DMS153 treated with DMSO at 0.1 percent for 48 hours (cell line): ENCODE data around the gene PALM.

ENCODE experiments used
- DNase-seq: peaks from one replicate; lab custom pipeline; 2025; ENCODE audit not compliant: unreplicated experiment; lab: John Stamatoyannopoulos, UW

Gene PALM

DNA sequence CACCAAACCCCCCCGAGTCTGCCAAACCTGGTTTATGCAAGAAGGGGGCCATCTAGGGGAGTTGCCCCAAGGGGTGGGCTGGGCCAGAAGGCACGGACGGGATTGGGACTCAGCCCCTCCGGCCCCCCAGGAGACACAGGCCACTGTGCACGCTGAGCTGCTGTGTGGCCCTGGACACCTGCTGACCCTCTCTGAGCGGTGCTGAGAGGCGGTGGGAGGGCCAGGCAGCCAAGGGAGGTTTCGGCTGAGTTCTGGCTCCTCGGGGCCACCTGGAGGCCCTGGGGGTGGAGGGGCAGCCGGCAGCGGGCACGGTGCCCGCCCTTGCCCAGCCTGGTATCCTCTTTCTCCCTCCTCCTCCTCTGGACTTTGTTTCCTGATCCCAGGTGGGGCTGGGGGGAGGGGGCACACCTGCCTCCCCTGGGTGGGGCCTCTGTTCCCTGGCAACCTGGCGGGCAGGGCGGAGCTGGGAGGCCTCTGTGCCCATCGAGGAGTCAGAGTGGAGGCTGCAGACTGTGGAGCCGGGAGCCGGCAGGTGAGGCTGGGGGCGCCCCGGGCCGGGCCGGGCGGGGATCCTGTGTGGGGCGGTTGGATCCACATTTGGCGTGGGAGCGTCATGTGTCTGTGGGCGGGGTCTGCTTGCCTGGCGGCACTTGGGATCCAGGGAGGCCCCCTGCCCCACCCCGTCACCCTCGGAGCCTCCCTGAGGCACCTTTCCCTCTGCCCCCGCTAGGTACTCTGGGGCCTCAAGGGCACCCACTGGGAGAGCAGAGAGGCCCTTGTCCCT, 42.1 kb downstream of the PALM start, which contains the start of gene MISP:
TSS of gene MISP (plus strand) at position 473 of the 784 bp plus-strand sequence. CDS start 5,835 bp downstream, outside the sequence.
- DNase-seq, result peak; percentile 14

DNA sequence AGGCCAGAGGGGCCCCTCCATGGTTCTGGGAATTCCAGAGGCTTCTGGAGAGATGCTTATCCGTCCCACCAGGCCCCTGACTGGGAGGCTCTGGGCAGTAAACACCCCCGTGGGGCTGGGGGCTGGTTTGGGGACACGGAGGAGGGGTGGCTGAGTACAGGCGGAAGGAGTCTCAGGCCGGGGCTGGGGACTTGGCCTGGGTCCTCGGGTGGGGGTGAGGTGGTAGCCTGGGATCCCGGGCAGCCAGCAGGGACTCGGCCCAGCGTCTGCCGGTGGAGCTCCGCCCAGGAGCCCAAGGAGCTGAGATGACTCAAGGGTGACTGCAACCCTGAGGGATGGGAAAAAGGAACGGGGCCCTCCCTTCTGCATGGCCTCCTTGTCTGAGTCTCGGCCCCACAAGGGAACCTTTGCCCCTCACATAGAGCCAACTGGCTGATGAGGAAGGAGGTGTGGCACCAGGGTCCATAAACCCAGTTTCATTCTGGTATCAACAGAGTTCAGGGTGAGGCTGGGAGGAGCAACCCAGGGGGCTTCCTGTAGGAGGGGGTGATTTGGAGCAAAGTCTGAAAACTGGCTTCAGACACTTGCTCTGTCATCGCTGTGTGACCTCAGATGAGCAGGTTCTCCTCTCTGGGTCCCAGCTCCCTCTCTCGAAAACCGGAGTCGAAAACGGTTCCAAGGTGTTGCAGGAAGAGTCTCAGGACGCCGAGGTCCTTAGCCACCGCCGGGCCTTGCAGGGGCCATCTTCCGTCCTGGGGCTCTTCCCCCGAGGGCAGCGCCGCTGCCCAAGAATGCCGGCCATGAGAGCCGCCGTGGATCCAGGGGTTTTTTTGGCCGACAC, 43.0 kb downstream of the PALM start:
- DNase-seq, result no peak

GRCh38 chr19:752652-753517, 44.1 kb downstream of the PALM start:
- no peak for DNase-seq

GRCh38 chr19:754530-754929, 45.8 kb downstream of the PALM start:
- DNase-seq, result no peak

GRCh38 chr19:755063-755462, 46.3 kb downstream of the PALM start:
- no peak for DNase-seq

- DNase-seq, result no peak
These were observed 47.5 kb downstream of the PALM start for GRCh38 chr19:756236-756635.

DNA sequence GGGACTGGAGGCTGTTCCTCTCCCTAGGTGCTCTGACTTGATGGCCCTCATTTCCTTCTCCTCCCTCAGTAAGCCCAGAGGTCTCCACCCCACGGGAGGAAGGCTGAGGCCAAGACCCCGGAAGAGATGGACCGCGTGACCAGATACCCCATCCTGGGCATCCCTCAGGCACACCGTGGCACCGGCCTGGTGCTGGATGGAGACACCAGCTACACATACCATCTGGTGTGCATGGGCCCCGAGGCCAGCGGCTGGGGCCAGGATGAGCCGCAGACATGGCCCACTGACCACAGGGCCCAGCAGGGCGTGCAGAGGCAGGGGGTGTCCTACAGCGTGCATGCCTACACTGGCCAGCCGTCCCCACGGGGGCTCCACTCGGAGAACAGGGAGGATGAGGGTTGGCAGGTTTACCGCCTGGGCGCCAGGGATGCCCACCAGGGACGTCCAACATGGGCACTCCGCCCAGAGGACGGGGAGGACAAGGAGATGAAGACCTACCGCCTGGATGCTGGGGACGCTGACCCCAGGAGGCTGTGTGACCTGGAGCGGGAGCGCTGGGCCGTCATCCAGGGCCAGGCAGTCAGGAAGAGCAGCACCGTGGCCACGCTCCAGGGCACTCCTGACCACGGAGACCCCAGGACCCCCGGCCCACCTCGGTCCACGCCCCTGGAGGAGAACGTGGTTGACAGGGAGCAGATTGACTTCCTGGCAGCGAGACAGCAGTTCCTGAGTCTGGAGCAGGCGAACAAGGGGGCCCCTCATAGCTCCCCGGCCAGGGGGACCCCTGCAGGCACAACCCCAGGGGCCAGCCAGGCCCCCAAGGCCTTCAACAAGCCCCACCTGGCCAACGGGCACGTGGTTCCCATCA, 48.3 kb downstream of the PALM start:
- DNase-seq, result no peak

DNA sequence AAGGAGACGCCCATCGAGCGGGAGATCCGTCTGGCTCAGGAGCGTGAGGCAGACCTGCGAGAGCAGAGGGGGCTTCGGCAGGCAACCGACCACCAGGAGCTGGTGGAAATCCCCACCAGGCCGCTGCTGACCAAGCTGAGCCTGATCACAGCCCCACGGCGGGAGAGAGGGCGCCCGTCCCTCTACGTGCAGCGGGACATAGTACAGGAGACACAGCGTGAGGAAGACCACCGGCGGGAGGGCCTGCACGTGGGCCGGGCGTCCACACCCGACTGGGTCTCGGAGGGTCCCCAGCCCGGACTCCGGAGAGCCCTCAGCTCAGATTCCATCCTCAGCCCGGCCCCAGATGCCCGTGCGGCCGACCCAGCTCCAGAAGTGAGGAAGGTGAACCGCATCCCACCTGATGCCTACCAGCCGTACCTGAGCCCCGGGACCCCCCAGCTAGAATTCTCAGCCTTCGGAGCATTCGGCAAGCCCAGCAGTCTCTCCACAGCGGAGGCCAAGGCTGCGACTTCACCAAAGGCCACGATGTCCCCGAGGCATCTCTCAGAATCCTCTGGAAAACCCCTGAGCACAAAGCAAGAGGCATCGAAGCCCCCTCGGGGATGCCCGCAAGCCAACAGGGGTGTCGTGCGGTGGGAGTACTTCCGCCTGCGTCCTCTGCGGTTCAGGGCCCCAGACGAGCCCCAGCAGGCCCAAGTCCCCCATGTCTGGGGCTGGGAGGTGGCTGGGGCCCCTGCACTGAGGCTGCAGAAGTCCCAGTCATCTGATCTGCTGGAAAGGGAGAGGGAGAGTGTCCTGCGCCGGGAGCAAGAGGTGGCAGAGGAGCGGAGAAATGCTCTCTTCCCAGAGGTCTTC, 49.3 kb downstream of the PALM start:
- no peak for DNase-seq

- no peak for DNase-seq
These were observed 54.4 kb downstream of the PALM start for GRCh38 chr19:763181-763580.

DNA sequence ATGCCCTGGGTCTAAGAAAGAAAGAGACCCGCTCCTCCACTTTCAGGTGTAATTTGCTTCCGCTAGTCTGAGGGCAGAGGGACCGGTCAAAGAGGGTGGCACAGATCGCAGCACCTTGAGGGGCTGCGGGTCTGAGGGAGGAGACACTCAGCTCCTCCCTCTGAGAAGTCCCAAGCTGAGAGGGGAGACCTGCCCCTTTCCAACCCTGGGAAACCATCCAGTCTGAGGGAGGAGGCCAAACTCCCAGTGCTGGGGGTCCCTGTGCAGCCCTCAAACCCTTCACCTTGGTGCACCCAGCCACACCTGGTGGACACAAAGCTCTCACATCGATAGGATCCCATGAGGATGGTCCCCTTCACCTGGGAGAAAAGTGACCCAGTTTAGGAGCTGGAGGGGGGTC, 55.1 kb downstream of the PALM start:
- DNase-seq, result no peak

DNA sequence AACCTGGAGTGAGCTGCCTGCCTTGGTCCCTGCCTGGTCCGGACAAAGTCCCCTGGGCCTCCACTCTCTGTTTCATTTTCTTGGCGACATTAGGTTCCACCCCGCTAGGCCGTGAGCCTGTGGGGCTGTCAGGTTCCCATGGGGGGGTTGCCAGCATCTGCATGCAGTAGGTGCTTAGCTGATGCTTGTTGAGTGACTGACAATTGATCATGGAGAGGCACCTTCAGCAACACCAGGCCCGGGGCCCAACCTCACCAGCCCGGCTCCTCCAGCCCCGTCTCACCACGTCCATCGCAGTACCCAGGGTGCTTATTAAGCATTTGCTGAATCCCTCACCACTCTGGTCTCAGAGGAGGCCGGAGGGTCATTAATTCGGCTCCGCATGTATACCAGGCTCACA, 55.6 kb downstream of the PALM start:
- no peak for DNase-seq

DNA sequence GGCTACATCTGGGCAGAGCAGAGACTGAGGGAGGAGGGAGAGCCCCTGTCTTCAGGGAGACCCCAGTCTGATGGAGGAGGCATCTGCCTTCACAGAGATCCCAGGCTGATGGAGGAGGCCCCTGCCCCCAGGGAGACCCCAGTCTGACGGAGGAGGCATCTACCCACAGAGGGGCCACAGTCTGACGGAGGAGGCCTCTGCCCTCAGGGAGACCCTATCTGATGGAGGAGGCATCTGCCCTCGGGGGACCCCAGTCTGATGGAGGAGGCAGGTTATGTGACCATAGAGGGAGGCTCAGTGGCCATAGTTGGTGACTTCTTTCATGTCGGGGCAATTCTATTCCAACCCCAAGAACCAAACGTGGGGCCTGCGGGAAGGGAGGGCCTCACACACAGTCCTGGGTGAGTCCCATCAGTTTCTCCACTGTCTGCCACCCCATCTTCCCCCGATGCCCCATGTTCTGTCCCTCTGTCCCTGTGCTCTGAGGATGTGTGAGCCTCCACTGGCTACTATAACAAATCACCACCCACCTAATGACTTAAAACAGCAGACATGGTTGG, 56.5 kb downstream of the PALM start:
- no peak for DNase-seq

- DNase-seq, result no peak
These were observed 59.7 kb downstream of the PALM start for GRCh38 chr19:768424-768823.

DNA sequence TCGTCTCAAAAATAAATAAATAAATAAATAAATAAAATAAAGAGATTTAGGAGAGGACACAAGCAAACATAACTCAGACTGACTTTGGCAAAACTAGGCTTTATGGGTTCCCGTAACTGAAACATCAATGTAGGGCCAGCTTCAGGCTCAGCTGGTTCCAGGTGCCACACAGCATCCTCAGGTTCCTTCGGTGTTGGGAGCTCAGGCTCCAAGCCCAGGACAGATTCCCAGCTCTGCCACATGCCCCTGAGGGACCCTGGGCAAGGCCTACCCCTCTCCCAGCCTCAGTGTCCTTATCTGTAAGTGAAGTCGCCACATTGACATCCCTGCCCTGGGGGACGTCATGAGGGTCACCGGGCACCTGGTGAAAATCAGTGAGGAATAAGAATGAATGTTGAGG, 60.9 kb downstream of the PALM start:
- DNase-seq, result no peak

GRCh38 chr19:771332-771785, 62.6 kb downstream of the PALM start:
- no peak for DNase-seq

DNA sequence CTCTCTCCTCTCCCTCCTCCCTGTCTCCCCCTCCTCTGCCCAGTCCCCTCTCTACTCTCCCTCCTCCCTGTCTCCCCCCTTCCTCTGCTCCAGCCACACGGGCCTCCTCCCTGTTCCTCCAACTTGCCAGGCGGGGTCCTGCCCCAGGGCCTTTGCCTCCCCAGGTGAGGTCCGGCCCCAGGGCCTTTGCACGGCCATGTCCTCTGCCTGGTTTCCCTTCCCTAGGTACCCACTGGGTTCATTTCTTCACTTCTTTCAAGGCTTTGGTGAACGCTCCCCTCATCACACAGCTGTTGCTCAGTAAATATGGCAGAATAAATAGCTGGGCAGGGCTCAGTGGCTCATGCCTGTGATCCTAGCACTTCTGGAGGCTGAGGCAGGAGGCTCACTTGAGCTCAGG, 63.3 kb downstream of the PALM start:
- no peak for DNase-seq

GRCh38 chr19:772730-773436, 64.1 kb downstream of the PALM start:
- DNase-seq, result no peak

DNA sequence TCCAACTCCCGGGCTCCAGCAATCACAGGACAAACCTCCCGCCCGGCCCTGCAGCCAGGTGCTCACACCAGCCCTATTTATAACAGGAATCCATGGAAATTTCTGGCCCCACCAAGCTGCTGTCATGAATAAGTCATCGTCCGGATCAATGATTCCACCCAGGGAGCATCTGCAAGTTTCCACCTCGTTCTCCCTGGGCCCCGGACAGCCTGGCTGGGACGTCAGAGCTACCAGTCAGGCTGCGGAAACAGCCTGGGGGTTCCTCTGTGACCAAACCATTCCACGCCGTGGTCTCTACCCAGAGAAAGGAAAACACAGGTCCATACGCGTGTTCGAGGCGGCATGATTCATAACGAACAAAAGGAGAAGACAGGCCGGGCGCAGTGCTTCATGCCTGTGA, 67.8 kb downstream of the PALM start:
- no peak for DNase-seq
